ENCODE measurements around the gene TSPAN16. TPM values are rescaled to one million over a fixed set of nuclear protein-coding genes. Genes with fewer than 3 reads are reported as not detected.

Gene TSPAN16
- total and polyA plus RNA-seq, 2 donors (not counting 3 experiments of a cell fraction or from before 2014, with no cell fraction given), result not detected

DNA sequence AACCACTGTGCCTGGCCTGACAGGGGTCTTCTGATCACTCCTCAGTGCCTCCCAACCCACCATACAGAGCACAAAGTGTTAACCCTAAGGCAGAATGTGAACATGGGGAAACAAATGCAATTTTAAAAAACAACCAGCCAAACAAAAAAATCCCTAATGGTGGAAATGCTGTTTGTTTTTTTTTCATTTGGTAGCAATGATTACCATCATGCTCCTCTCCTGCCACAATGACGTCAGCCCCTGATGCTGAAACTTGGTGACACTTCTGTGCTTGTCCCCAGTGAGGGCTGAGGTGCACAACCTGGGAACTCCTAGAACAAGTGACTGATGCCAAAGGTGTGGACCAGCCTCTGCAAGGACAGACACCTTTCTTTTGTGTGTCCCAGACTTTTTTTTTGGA lies 4.0 kb upstream of the TSPAN16 start:
- H3K9ac ChIP-seq (replicated peaks; ENCODE audit: extremely low read depth, insufficient read depth, low read length), result no peak overlapping the region
- POLR2A ChIA-PET, result no interaction called here
- H3K4me3 ChIP-seq (replicated peaks in 1 of 3; ENCODE audit: insufficient read depth in 1 of 3, low read depth in 1 of 3, low read length in 3 of 3), result no peak overlapping the region
- H3K79me2 ChIP-seq (ENCODE audit: control insufficient read depth, insufficient read depth, low read length), result no peaks in the 10 kb centered on the region
- H3K4me2 ChIP-seq (ENCODE audit: insufficient read depth, low read length), result no peak overlapping the region
- BruUV-seq (replicated peaks), result no TSS peak
- H3K9me1 ChIP-seq (replicated peaks; ENCODE audit: control insufficient read depth, extremely low read depth, insufficient read depth, low read length), result no peaks in the 10 kb centered on the region
- CTCF ChIA-PET, result interaction anchor here (0.7 to 6.0 kb wide), 2 partner anchors 14 to 153 kb away, joined by 3 to 28 read pairs; no protein-coding TSS in a partner anchor
- no peak for TF ChIP-seq EZH2 (IDR thresholded peaks at IDR 0.05; ENCODE audit: borderline replicate concordance, low read depth, low read length, severe bottlenecking)
- TF ChIP-seq JUN (IDR thresholded peaks at IDR 0.05; ENCODE audit: borderline replicate concordance, insufficient read depth, insufficient read length, low read depth), result no peak
- no peak for TF ChIP-seq POLR2AphosphoS5 (IDR thresholded peaks at IDR 0.05; ENCODE audit: insufficient read depth, low read depth, low read length)
- TF ChIP-seq FOS (IDR thresholded peaks at IDR 0.05; ENCODE audit: borderline replicate concordance, insufficient read depth, low read length), result no peak
- TF ChIP-seq, protein P1, sequence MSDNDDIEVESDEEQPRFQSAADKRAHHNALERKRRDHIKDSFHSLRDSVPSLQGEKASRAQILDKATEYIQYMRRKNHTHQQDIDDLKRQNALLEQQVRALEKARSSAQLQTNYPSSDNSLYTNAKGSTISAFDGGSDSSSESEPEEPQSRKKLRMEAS (IDR thresholded peaks at IDR 0.05; ENCODE audit: insufficient read depth, insufficient read length), result no peak
- no peak for TF ChIP-seq POLR2A (IDR thresholded peaks at IDR 0.05; ENCODE audit: low read depth, low read length)
- TF ChIP-seq GATA2 (IDR thresholded peaks at IDR 0.05; ENCODE audit: insufficient read depth, insufficient read length, low read depth, low read length), result no peak
- TF ChIP-seq MYC (IDR thresholded peaks at IDR 0.05; ENCODE audit: low read depth, low read length), result no peak
- TF ChIP-seq, protein P2, sequence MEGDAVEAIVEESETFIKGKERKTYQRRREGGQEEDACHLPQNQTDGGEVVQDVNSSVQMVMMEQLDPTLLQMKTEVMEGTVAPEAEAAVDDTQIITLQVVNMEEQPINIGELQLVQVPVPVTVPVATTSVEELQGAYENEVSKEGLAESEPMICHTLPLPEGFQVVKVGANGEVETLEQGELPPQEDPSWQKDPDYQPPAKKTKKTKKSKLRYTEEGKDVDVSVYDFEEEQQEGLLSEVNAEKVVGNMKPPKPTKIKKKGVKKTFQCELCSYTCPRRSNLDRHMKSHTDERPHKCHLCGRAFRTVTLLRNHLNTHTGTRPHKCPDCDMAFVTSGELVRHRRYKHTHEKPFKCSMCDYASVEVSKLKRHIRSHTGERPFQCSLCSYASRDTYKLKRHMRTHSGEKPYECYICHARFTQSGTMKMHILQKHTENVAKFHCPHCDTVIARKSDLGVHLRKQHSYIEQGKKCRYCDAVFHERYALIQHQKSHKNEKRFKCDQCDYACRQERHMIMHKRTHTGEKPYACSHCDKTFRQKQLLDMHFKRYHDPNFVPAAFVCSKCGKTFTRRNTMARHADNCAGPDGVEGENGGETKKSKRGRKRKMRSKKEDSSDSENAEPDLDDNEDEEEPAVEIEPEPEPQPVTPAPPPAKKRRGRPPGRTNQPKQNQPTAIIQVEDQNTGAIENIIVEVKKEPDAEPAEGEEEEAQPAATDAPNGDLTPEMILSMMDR (IDR thresholded peaks at IDR 0.05; ENCODE audit: extremely low read depth in 1 of 2, insufficient read depth in 1 of 2, low read depth in 1 of 2, low read length in 2 of 2), result no peak
- FAIRE-seq (no peak), DNase-seq (ENCODE audit: low read depth, low spot score) (no peak)
- no peaks in the 10 kb centered on the region for H3K27me3 ChIP-seq (ENCODE audit: control insufficient read depth in 2 of 2, insufficient read depth in 2 of 2, low read length in 2 of 2)
- dilution Hi-C loops (cut with MboI; ENCODE audit: extremely low pct_ligation_motif_present, low sequenced_read_pairs), result no loop called here
- no peaks in the 10 kb centered on the region for H3K9me3 ChIP-seq (replicated peaks; ENCODE audit: control insufficient read depth, insufficient read depth, low read length)
- H3K36me3 ChIP-seq (ENCODE audit: control insufficient read depth in 2 of 2, extremely low read depth in 1 of 2, insufficient read depth in 2 of 2, low read length in 2 of 2), result no peaks in the 10 kb centered on the region
- no peak overlapping the region for H3K27ac ChIP-seq (ENCODE audit: insufficient read depth, low read depth, low read length)
- H3K4me1 ChIP-seq (ENCODE audit: control insufficient read depth, extremely low read depth, insufficient read depth, low read length), result peaks cover 4% of the 10 kb centered on the region
- no peaks in the 10 kb centered on the region for H4K20me1 ChIP-seq (replicated peaks; ENCODE audit: control insufficient read depth, extremely low read depth, insufficient read depth, low read length)
- intact Hi-C loops (cut with micrococcal nuclease), result no loop called here
- no peak overlapping the region for H2AFZ ChIP-seq (ENCODE audit: low read depth, low read length)
